ENCODE measurements around the gene EMP3. TPM values are rescaled to one million over a fixed set of nuclear protein-coding genes. Genes with fewer than 3 reads are reported as not detected.
A peak's percentile ranks its signal among the peaks of the same experiment; 100 is the strongest.
"Not testable (repeated sequence)": the region's sequence is repeated elsewhere in the genome, so short reads cannot be mapped to it uniquely, and the experiment has no call there.

EMP3 gene, protein sequence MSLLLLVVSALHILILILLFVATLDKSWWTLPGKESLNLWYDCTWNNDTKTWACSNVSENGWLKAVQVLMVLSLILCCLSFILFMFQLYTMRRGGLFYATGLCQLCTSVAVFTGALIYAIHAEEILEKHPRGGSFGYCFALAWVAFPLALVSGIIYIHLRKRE
- total RNA-seq = 31.6 TPM

DNA sequence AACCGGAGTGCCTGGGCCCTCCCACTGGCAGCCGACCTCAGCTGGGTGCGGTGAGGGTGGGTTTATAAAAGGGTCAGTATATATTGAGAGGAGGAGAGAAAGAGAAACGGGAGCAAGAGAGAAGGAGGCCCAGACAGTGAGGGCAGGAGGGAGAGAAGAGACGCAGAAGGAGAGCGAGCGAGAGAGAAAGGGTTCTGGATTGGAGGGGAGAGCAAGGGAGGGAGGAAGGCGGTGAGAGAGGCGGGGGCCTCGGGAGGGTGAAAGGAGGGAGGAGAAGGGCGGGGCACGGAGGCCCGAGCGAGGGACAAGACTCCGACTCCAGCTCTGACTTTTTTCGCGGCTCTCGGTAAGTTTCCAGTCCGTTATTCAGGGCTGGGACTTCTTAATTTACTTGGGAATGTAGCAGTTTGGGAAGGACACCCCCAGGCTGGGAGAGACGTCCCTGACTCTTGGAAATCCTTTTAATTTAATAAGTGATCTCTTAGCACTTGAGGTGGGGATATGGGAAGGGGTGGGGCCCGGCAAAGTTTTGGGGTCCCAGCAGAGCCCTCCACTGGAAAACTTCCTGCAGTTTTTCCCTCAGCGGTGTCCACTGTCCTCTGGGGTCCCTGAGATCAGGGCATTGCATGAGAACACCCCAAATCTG is at the start of gene EMP3:
EMP3 (plus strand) TSS at position 288 of the 646 bp plus-strand sequence. CDS start 1,293 bp downstream, outside the sequence.
- DNase-seq (ENCODE audit: low spot score) = peak; percentile 84

DNA sequence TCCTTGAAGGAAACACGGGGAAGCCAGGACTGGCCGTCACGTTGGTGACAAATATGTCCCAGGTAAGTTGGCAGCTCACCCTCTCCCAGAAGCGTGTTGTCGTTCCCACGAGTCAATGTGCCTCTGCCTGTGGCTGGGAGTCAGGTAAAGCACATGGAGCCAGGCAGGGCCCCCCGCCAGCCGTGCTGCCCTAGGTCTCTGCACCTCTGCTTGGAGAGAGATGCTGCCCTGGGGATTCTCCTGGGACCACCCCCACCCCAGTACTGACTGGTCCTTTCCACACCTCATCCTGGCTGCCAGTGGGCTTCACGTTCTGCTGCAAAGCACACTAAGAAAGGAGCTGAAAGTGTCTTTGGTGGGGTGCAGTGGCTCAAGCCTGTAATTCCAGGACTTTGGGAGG is 45.6 kb upstream of the EMP3 start:
- DNase-seq (ENCODE audit: low spot score) = no peak

DNA sequence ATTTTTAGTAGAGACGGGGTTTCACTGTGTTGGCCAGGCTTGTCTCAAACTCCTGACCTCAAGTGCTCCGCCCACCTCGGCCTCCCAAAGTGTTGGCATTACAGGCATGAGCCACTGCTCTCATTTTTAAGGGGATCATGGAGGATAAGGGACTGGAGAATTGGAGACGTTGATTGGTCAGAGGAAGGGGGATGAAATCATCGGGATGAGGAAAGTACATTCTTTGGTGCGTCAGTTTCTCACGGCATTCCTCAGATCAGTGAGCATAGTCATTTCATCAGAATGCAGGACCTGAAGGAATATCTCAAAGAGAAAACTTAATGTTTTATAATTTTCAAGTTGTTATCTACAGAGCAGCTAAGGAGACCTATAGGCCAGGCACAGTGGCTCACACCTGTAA is 41.4 kb upstream of the EMP3 start:
- DNase-seq (ENCODE audit: low spot score) = no peak

DNA sequence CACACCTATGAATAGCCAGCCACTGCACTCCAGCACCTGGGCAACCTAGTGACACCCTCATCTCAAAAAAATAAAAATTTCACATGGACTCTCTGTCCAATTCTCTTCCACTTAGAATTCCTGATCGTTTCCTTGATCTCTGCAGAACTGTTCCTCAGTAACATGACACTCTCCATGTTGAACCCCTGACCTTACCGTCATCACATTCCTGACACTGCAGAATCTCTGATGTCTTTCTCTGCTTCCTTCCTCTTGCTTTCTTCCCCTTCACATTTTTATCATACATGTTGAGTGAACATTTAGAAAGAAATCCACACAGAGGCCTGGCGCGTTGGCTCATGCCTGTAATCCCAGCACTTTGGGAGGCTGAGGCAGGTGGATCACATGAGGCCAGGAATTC is 40.5 kb upstream of the EMP3 start:
- no peak for DNase-seq (ENCODE audit: low spot score)

DNA sequence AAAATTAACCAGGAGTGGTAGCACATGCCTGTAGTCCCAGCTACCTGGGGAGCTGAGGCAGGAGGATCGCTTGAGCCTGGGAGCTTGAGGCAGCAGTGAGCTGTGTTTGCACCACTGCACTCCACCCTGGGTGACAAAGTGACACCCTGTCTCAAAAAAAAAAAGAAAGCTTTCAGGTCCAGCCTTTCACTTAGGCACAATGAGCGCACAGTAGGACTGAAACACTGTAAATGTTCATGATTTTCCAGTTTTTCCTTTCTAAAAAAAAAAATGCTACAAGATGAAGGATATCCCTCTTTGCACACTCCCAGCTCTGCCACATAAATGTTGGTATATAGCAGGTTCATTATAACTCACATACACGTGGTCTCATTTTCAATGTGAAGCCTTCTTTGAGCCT is 37.6 kb upstream of the EMP3 start:
- no peak for DNase-seq (ENCODE audit: low spot score)

DNA sequence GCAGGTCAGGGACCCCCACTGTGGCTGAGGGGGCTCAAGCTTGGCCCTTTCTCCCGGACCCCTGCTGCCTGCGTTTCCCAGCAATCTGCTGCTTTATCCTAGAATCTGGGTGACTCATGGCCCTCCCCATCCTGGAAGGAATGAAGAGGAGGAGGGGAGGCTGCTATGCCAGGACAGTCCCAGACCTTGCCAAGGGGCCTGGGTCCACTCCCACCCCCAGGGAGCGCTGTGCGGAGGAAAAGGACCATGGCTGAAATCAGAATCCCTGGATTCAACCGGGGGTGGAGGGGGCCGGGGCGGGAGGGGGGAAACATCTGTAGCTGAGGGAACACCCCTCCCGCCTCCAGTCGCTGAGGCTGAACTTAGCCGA is 35.0 kb upstream of the EMP3 start:
- no peak for DNase-seq (ENCODE audit: low spot score)

DNA sequence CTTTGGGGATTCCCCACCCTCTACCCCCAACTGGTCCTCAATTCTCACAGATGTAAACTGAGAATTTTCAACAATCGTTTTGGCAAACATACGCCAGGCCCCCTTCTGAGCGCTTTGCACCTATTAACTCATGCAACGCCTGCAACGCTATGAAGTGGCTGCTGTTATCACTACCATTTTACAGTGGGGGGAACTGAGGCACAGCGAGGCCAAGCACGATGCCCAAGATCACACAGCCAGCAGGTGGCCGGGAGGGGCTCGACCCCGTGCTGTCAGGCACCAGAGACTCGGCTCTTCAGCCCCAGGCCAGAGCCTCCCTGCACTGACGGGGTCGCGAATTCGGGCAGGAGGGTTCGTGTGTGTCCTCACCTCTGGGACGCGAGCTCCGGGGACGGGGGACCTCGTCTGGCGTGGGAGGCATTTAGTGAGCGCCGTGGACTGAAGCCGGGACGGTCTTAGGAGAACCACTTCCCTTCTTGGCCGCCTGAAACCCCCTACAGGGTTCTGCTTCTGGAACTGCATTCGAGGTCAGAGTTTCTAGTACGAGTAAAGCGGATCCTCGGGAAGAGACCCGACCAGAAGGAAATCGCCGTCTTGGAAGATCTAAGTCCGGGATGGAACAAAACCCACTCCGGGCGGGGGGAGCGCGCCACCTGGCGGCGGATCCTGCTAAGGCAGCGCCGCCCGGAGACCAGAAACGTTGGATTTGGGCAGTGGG is 34.4 kb upstream of the EMP3 start:
- DNase-seq (ENCODE audit: low spot score) = peak; percentile 78

DNA sequence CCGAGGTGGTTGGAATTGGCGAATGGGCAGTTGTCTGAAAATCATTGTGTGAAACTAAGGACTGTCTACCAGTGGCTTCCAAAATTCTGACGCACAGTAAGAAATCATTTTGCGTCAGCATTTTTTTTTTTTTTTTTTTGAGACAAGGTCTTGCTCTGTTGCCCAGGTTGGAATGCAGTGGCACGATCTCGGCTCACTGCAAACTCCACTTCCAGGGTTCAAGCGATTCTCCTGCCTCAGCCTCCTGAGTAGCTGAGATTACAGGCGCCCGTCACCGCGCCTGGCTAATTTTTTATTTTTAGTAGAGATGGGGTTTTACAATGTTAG is 33.9 kb upstream of the EMP3 start:
- DNase-seq (ENCODE audit: low spot score) = not testable (repeated sequence)

DNA sequence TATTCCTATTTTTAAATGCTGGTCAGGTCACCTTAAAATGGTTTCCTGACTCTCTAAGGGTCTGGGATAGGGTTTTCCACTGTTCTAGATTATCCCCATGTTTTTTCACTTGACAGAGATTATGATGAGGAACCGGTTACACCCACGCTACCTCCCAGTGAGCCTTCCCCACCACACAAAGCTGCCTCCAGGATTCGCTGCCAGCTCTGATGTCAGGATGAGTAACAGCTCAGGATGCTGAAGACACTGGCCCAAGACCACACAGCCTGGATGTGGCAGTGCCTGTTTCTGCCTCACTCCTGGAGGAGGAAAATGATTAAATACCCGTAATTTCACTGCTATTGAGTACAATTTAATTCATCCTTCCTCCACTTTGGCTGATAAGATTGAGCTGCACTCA is 32.6 kb upstream of the EMP3 start:
- DNase-seq (ENCODE audit: low spot score) = no peak

DNA sequence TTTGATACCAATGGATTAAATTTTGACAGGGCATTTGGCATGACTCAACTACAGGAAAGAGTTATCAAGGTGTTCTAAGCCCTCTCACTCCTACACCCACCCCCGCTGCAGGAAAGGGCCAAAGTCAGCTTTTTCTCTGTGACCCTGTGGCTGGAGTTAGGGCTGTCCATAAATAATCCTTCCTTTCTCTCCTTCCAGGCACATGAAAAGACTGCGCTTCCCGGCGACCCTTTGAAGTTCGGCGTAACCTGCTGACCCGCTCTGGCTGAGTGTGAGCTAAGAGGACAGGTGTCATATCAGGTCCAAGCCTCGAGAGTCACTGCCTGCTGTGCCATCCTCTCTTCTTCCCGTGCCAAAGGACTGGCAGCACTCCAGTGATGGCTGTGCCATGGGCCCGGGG is 29.9 kb upstream of the EMP3 start:
- no peak for DNase-seq (ENCODE audit: low spot score)

DNA sequence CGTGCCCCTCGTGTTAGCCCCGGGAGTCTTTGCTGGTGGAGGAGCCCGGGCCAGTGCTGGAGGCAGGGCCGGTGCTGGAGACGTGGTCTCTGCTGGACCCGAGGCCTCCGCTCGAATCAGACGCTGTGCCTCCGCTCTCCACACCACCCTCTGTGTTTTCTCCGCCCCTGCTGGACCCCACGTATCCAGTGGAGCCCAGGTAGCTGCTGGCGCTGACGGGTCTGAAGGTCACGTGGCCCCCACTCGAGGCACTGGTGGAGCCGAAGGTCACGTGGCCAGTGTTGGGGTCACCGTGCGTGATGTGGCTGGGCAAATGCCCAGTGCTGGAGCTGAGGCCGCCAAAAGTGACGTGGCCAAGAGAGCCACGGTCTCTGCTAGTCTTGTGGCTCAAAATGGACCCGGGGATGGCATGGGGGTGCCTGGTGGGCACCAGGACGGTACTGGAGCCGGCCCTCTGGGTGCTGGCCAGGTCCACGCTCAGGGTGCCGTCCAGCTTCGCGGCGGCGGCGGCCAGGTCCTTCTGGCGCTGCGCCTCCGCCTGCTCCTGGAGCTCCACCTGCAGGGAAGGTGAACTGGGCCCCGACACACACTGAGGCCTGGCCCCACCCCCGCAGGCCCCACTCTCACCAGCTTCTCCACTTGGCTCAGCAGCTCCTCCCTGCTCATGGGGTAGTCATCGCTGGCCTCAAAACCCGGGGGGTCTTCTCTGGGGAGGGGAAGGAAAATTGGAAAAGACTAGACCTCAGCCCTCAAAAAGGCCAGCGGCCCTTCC is 28.2 kb upstream of the EMP3 start:
- DNase-seq (ENCODE audit: low spot score) = no peak

DNA sequence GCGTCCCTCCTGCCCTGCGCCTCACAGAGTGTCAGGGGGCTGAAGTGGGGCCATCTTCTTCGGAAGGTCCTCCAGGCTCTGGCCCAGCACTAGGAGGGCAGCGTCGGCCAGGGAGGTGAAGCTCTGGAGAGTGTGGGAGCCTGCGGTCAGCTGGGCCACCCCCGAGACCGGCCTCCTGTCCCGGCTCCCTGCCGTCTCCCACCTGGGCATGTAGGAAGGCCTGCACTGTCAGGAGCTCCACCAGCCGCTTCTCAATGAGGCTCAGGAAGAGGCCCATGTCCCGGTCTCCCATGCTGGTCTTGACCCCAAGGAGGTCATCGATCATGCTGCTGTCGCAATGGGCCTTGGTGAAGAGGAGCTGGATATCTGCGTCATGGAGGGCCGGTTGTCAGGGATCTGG is 27.4 kb upstream of the EMP3 start:
- no peak for DNase-seq (ENCODE audit: low spot score)

DNA sequence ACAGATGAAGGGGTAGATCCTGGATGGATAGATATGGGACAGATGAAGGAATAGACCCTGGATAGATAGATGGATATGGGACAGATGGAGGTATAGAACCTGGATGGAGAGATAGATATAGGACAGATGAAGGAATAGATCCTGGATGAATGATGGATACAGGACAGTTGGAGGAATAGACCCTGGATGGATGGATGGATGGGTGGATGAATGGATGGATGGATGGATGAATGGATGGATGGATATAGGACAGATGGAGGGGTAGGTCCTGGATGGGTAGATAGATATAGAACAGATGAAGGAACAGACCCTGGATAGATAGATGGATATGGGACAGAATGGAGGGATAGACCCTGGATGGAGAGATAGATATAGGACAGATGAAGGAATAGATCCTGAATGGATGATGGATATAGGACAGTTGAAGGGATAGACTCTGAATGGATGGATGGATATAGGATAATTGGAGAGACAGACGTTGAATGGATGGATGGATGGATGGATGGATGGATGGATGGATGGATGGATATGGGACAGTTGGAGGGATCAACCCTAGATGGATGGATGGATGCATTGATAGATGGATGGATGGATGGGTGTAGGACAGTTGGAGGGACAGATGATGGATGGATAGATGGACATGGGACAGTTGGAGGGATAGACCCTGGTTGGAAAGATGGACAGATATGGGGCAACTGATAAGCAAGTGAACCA is 23.3 kb upstream of the EMP3 start:
- no peak for DNase-seq (ENCODE audit: low spot score)

DNA sequence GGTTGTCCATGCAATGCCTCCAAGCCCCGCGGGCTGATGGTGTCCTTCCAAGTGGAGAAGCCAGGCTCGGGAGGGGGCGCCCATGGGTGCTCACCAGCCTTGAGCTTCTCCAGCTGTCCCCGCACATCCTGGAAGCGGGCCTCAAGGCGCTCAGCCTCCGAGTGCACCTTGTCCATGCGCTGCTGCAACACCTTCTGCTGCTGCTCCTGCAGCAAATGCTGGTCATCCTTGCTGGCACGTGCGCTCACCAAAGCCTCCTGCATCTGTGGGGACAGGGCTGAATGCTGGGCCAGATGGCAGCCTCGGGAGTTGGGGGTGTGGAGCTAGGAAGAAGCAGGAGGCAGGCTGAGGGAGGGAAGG is 22.8 kb upstream of the EMP3 start:
- DNase-seq (ENCODE audit: low spot score) = no peak

DNA sequence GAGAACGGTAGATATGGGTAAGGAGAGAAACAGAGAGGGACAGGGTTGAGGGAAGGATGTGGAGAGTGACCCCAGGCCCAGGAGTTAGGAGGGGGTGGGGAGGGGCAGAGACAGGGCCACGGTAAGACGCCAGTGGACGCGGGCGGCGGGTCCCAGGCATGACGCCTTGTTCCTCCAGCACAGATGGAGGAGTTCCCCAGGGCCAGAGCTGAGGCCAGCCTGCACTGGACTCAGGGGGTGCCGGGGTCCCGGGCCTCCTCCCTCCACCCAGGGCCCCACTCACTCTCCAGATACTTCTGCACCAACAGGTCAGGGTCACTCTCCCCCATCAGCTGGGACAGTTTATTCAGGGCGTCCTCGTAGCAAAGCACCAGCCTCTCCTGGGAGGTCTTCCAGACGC is 22.0 kb upstream of the EMP3 start:
- DNase-seq (ENCODE audit: low spot score) = no peak

DNA sequence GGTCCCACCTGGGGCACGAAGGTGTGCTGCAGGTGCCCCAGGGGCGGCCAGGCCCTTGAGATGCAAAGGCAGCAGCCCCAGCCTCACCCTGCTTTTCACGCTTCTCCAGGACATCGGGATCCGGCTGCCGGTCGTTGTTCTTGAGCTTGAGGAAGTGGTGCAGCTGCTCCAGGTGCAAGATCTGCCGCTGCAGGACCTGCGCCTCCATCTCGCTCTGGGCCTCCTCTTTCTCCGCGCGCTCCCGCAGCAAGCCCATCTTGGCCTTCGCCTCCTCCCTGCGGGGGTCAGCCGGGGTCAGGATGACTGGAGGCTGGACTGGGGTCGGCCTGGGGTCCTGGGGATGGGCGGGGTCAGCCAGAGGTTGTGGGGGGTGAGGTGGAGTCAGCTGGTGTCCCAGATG is 21.5 kb upstream of the EMP3 start:
- no peak for DNase-seq (ENCODE audit: low spot score)

DNA sequence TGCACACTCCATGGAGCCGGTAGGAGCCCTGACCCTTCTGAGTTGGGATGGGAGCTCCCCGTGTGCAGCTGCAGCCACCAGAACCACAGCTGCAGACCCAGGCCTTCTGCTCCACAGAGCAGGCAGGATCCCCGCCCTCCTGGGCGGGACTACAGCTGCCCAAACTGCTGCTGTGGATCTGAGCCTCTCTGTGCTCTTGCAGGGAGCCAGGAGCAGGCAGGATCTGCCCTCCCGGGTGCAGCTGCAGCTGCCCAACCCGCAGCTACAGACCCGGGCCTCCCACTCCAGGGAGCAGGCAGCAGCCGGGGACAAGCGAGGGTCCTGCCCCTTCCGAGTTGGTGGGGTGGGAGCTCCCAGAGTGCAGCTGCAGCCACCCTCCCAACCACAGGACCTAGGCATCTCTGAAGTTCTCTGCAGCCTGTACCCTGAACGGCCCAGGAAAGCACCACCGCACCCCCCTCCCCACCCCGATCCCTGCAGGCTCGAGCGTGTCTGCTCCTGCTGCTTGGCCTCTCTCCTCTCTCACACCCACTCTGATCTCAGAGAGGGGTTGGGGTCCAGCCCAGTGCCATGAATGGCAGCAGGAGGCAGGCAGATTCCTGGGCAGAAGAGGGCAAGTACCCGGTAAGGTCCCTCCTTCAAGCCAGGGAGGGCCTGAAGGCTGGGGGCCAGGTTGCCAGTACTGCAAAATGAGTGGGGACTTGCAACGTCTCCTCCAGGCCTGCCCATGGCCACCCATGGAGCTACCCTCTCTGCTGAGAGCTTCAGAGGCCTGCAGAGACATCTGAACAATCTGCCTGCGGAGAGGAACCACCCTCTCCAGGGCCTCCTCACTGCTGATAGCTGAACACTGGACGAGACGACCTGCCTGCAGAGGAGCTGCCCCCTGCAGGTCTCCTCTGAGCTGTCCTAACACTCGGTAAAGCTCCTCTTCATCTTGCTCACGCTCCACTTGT is 16.4 kb upstream of the EMP3 start:
- DNase-seq (ENCODE audit: low spot score) = no peak

DNA sequence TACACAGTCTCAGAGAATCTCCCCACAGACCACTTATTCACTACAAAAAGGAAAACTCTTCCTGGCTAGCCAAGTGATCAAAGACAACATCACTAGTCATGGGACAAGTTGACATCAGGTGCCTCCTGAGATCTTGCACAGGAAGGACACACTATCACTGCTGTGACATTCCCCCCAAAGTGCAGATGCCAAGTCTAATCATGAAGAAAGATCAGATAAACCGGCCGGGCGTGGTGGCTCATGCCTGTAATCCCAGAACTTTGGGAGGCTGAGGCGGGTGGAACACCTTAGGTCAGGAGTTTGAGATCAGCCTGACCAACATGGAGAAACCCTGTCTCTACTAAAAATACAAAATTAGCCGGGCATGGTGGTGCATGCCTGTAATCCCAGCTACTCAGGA is 15.6 kb upstream of the EMP3 start:
- DNase-seq (ENCODE audit: low spot score) = not testable (repeated sequence)

DNA sequence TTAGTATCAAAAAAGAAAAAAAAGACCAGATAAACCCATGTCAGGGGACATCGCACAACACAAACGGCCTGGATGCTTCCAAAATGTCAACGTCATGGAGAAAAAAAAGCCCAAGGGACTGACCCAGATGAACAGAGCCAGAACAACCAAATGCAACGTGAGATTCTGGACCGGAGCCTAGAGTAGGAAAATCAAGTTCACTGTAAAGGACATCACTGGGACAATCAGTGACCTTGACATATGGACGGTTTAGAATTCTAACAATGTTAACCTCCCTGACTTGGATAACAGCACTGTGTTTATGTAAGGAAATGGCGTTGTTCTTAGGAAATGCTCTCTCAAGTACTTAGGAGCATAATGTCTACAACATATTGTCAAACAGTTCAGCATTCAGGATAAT is 15.1 kb upstream of the EMP3 start:
- no peak for DNase-seq (ENCODE audit: low spot score)

DNA sequence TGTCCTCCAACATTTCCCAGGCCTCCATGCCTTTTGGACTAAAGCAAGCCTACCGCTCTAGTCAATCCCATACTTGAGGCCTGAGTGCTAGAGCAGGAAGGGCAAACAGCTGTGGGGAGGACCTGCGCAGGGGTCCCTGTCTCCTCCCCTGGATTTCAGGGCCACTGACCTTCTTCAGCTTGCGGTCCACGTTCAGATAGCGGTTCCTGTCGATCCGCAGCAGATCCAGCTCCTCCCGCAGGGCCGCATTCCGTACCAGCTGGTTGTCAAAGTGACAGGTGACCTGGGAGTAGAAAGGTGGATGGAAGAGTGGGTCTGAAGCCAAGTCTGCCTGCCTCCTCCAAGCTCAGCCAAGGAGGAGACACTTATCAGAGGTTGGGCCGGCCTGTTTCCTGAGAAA is 14.0 kb upstream of the EMP3 start:
- no peak for DNase-seq (ENCODE audit: low spot score)

DNA sequence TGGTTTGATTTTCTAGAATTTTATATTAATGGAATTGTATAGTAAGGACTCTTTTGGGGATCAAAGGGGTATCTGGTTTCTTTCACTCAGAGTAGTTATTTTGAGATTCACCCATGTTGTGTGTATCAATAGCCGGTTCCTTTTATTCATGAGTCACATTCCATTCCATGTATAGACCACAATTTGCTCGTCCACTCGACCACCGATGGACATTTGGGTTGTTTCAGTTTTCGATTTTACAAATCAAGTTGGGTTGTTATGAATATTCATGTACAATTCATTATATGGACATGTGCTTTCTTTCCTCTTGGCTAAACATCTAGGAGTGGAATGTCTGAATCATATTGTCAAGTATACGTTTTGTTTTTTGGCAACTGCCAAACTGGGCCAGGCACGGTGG is 9.6 kb upstream of the EMP3 start:
- no peak for DNase-seq (ENCODE audit: low spot score)

All from ureter (tissue), 1 donor.